Activated CD8-positive, alpha-beta T cell treated with anti-CD3 and anti-CD28 coated beads for 36 hours (primary cell): ENCODE measurements around the gene HPCAL1. TPM values are rescaled to one million over a fixed set of nuclear protein-coding genes. Genes with fewer than 3 reads are reported as not detected.
A peak's percentile ranks its signal among the peaks of the same experiment; 100 is the strongest.

Experiments used
- ATAC-seq: fragments of 200-7000 bp; cut with Tn5 transposase; one replicate; pipeline ENCODE4 v1.10.0; 2021; ENCODE audit warnings: mild to moderate bottlenecking, moderate library complexity
- CTCF ChIA-PET: fragments of 350-600 bp; sonication (Branson Sonifier 250); formaldehyde crosslinking; loops from one replicate; lab custom pipeline; 2021; ENCODE audit warnings: antibody characterized with exemption; lab: Charles Lee
- POLR2A ChIA-PET: fragments of 350-600 bp; sonication (Branson Sonifier 250); formaldehyde crosslinking; loops from one replicate; lab custom pipeline; 2021; ENCODE audit warnings: antibody characterized with exemption; lab: Charles Lee
- DNase-seq: peaks from one replicate; pipeline ENCODE4 v3.0.0-alpha.2; 2020
- H3K27ac Mint-ChIP-seq: one replicate; pipeline ENCODE4 v1.8.0; 2021; ENCODE audit warnings: mild to moderate bottlenecking, mixed read lengths
- H3K27me3 Mint-ChIP-seq: one replicate; pipeline ENCODE4 v1.8.0; 2021; ENCODE audit warnings: mixed read lengths
- H3K36me3 Mint-ChIP-seq: one replicate; pipeline ENCODE4 v1.8.0; 2021; ENCODE audit warnings: low read depth, mixed read lengths
- H3K4me1 Mint-ChIP-seq: one replicate; pipeline ENCODE4 v1.8.0; 2021; ENCODE audit warnings: low read depth, mixed read lengths
- H3K4me3 Mint-ChIP-seq: one replicate; pipeline ENCODE4 v1.8.0; 2021; ENCODE audit warnings: mild to moderate bottlenecking, moderate library complexity, mixed read lengths
- H3K9me3 Mint-ChIP-seq: one replicate; pipeline ENCODE4 v1.8.0; 2021; ENCODE audit warnings: mixed read lengths
- CTCF ChIP-seq: fragments of 200-600 bp; IDR thresholded peaks from one replicate; pipeline ENCODE4 v1.8.0; 2022; ENCODE audit warnings: antibody characterized with exemption, mild to moderate bottlenecking
- intact Hi-C: fragments of 100-400 bp; cut with micrococcal nuclease; formaldehyde crosslinking; loops from one replicate; pipeline ENCODE4 v1.10.0; 2022
- total RNA-seq, 2 experiments: library from RNA; stranded (reverse); gene quantifications; one replicate each; pipeline ENCODE4 v1.2.3, GENCODE V29; 2021

HPCAL1 gene
- total RNA-seq, 2 experiments from 2014 or later: 166 to 170 TPM

GRCh38 chr2:10307561-10308156 is 5.0 kb downstream of the HPCAL1 start:
- Mint-ChIP-seq H3K4me3 (peak overlapping the region; percentile 23), H3K27me3 (no peaks in the 10 kb centered on the region), H3K36me3 (peaks cover 45% of the 10 kb centered on the region), H3K27ac (peak overlapping the region; percentile 23), H3K4me1 (peaks cover 52% of the 10 kb centered on the region), H3K9me3 (no peaks in the 10 kb centered on the region)
- no peak for ATAC-seq
- TF ChIP-seq CTCF: no peak
- ChIA-PET POLR2A (interaction anchor here (0.6 to 1.8 kb wide), 3 partner anchors 20 to 130 kb away, joined by 3 to 7 read pairs (median 3); no protein-coding TSS in a partner anchor), CTCF (interaction anchor here (1.1 to 9.5 kb wide), 4 partner anchors 10 to 127 kb away, joined by 5 to 135 read pairs (median 6); no protein-coding TSS in a partner anchor)
- no peak for DNase-seq
- intact Hi-C loops: loop anchor here (5.0 to 10.0 kb wide), 2 partner anchors 183 to 345 kb away; partner anchors contain the start of gene RRM2

GRCh38 chr2:10308866-10309265 is 6.2 kb downstream of the HPCAL1 start:
- DNase-seq (no peak), ATAC-seq (no peak)
- ChIA-PET POLR2A (interaction anchor here (0.8 kb wide), 1 partner anchor 47 kb away, joined by 3 read pairs; no protein-coding TSS in a partner anchor), CTCF (interaction anchor here (1.1 to 9.5 kb wide), 4 partner anchors 11 to 100 kb away, joined by 4 to 135 read pairs (median 5); no protein-coding TSS in a partner anchor)
- intact Hi-C loops: loop anchor here (5.0 to 10.0 kb wide), 2 partner anchors 184 to 343 kb away; partner anchors contain the start of gene RRM2
- no peaks in the 10 kb centered on the region for H3K9me3 Mint-ChIP-seq
- H3K4me1 Mint-ChIP-seq: peaks cover 54% of the 10 kb centered on the region
- no peak overlapping the region for H3K4me3 Mint-ChIP-seq
- H3K27ac Mint-ChIP-seq: no peak overlapping the region
- H3K36me3 Mint-ChIP-seq: peaks cover 40% of the 10 kb centered on the region
- H3K27me3 Mint-ChIP-seq: no peaks in the 10 kb centered on the region
- no peak for TF ChIP-seq CTCF

- ChIA-PET POLR2A (interaction anchor here (0.8 to 2.0 kb wide), 2 partner anchors 22 to 47 kb away, joined by 3 to 8 read pairs; no protein-coding TSS in a partner anchor), CTCF (interaction anchor here (0.9 to 9.5 kb wide), 5 partner anchors 8 to 100 kb away, joined by 3 to 135 read pairs (median 4); no protein-coding TSS in a partner anchor)
- H3K9me3 Mint-ChIP-seq: no peaks in the 10 kb centered on the region
- H3K27ac Mint-ChIP-seq: no peak overlapping the region
- no peak for ATAC-seq
- peaks cover 57% of the 10 kb centered on the region for H3K4me1 Mint-ChIP-seq
- DNase-seq: no peak
- H3K36me3 Mint-ChIP-seq: peaks cover 40% of the 10 kb centered on the region
- H3K27me3 Mint-ChIP-seq: no peaks in the 10 kb centered on the region
- no peak for TF ChIP-seq CTCF
- no peak overlapping the region for H3K4me3 Mint-ChIP-seq
- intact Hi-C loops: loop anchor here (5.0 to 10.0 kb wide), 2 partner anchors 184 to 343 kb away; partner anchors contain the start of gene RRM2
Observed at GRCh38 chr2:10309286-10309685, 6.6 kb downstream of the HPCAL1 start.

- ChIA-PET CTCF (interaction anchor here (0.9 to 2.0 kb wide), 4 partner anchors 9 to 99 kb away, joined by 3 to 8 read pairs (median 4); no protein-coding TSS in a partner anchor), POLR2A (interaction anchor here (1.1 to 2.0 kb wide), 2 partner anchors 21 to 128 kb away, joined by 3 to 8 read pairs; no protein-coding TSS in a partner anchor)
- peaks cover 31% of the 10 kb centered on the region for H3K36me3 Mint-ChIP-seq
- intact Hi-C loops: no loop called here
- no peak overlapping the region for H3K27ac Mint-ChIP-seq
- no peak overlapping the region for H3K4me3 Mint-ChIP-seq
- ATAC-seq (no peak), DNase-seq (no peak)
- no peaks in the 10 kb centered on the region for H3K27me3 Mint-ChIP-seq
- TF ChIP-seq CTCF: no peak
- no peaks in the 10 kb centered on the region for H3K9me3 Mint-ChIP-seq
- H3K4me1 Mint-ChIP-seq: peaks cover 62% of the 10 kb centered on the region
Observed at GRCh38 chr2:10310309-10310888, 7.7 kb downstream of the HPCAL1 start.
